ENCODE data around the gene CBFA2T3.

DNA sequence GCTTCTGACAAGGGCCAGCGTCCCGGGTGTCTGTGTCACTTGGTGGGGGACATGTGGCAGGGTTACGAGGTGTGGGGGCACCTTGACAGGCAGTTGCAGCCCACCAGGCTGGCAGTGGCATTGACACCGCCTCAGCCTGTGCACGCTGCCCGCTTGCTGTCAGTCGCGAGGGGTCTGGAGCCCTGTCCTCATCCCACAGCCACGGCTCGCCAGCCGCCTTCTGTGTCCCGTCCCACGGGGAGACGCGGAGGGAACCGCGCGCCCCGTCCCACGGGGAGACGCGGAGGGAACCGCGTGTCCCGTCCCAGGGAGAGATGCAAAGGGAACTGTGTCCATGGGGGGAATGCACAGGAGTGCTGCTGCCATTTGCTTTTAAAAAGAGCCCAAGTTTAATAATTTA lies 114.0 kb downstream of the CBFA2T3 start:
- TF ChIP-seq, protein P1, sequence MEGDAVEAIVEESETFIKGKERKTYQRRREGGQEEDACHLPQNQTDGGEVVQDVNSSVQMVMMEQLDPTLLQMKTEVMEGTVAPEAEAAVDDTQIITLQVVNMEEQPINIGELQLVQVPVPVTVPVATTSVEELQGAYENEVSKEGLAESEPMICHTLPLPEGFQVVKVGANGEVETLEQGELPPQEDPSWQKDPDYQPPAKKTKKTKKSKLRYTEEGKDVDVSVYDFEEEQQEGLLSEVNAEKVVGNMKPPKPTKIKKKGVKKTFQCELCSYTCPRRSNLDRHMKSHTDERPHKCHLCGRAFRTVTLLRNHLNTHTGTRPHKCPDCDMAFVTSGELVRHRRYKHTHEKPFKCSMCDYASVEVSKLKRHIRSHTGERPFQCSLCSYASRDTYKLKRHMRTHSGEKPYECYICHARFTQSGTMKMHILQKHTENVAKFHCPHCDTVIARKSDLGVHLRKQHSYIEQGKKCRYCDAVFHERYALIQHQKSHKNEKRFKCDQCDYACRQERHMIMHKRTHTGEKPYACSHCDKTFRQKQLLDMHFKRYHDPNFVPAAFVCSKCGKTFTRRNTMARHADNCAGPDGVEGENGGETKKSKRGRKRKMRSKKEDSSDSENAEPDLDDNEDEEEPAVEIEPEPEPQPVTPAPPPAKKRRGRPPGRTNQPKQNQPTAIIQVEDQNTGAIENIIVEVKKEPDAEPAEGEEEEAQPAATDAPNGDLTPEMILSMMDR (IDR thresholded peaks at IDR 0.05), result no peak
- no peak for TF ChIP-seq ZFX (IDR thresholded peaks at IDR 0.05; ENCODE audit: borderline replicate concordance)

Measured in 22Rv1 (cell line).